Sigmoid colon (tissue), 4 donors: ENCODE results near the gene AVEN.

Experiments used
- CTCF ChIP-seq, 4 experiments: fragments of 450-650 bp in 3 of 4; fragments of 200-600 bp in 1 of 4; IDR thresholded peaks; one replicate each; pipeline ENCODE4 v1.5.1; 2016 to 2019; ENCODE audit warnings: antibody characterized with exemption in 4 of 4, mild to moderate bottlenecking in 3 of 4, moderate library complexity in 2 of 4
- EP300 ChIP-seq, 4 donors: sonication (generic); formaldehyde crosslinking; IDR thresholded peaks; one replicate each; pipeline ENCODE4 v1.6.1; 2017; ENCODE audit warnings: antibody characterized with exemption in 4 of 4
- POLR2A ChIP-seq, 2 donors: fragments of 450-650 bp; IDR thresholded peaks; one replicate each; pipeline ENCODE4 v1.6.1; 2016; ENCODE audit warnings: antibody characterized with exemption in 2 of 2, mild to moderate bottlenecking in 2 of 2, moderate library complexity in 2 of 2
- POLR2AphosphoS5 ChIP-seq, 4 donors: sonication (generic); formaldehyde crosslinking; IDR thresholded peaks; one replicate each; pipeline ENCODE4 v1.6.1; 2017; ENCODE audit warnings: antibody characterized with exemption in 4 of 4

DNA sequence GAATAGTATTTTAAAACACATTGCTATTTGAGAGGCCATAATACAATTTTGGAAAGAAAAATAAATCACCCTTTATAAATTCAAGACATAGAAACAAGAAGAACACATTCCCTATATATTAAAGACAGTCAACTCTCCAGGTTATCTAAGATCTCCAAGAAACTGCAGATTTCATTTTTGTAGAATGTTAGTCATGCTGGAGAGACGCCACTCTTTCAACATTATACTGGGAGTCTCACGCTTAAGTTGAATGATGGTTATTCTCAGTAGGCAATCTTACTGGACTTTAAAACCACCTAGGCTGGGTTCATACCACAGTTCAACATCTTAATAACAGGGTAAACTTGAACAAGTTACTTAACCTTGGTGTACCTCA lies 74.4 kb downstream of the AVEN start:
- no peak for TF ChIP-seq CTCF (IDR thresholded peaks at IDR 0.05)
- no peak for TF ChIP-seq POLR2AphosphoS5 (IDR thresholded peaks at IDR 0.05)
- TF ChIP-seq EP300 (IDR thresholded peaks at IDR 0.05): no peak
- TF ChIP-seq POLR2A (IDR thresholded peaks at IDR 0.05): no peak
